OCI-LY3 (cell line): Measurements from ENCODE around the gene MMP14.

Source experiments
- H2AFZ ChIP-seq: fragments of 200-600, 300-600 bp; shearing (Covaris generic); 2 replicates; pipeline ENCODE4 v1.6.0; 2014; ENCODE audit warnings: antibody characterized with exemption, low read depth, low read length
- H3K27ac ChIP-seq: fragments of 200-600, 300-600 bp; sonication (generic); 2 replicates; pipeline ENCODE4 v1.5.1; 2014; ENCODE audit warnings: mild to moderate bottlenecking, low read length, moderate library complexity, mixed read lengths
- H3K27me3 ChIP-seq: fragments of 200-600, 300-600 bp; sonication (generic); 2 replicates; pipeline ENCODE4 v1.6.1; 2014; ENCODE audit warnings: low read depth, low read length, mixed read lengths
- H3K36me3 ChIP-seq: fragments of 200-600, 300-600 bp; sonication (generic); replicated peaks from 2 replicates; pipeline ENCODE3; 2014; ENCODE audit warnings: low read depth, low read length, mixed read lengths
- H3K4me1 ChIP-seq: fragments of 300-600, 200-600 bp; sonication (generic); 2 replicates; pipeline ENCODE4 v1.6.1; 2014; ENCODE audit warnings: low read length, mixed read lengths
- H3K4me2 ChIP-seq: fragments of 200-600, 300-600 bp; sonication (generic); 2 replicates; pipeline ENCODE4 v1.6.1; 2014; ENCODE audit warnings: low read length, mixed read lengths
- H3K4me3 ChIP-seq: fragments of 300-600, 200-600 bp; sonication (generic); 2 replicates; pipeline ENCODE4 v1.5.1; 2014; ENCODE audit warnings: antibody characterized with exemption, mild to moderate bottlenecking, low read length, moderate library complexity
- H3K79me2 ChIP-seq: fragments of 300-600, 200-600 bp; shearing (Covaris generic); 2 replicates; pipeline ENCODE4 v1.6.1; 2014; ENCODE audit warnings: mild to moderate bottlenecking, low read length, mixed read lengths
- H3K9ac ChIP-seq: fragments of 300-600, 200-600 bp; shearing (Covaris generic); 2 replicates; pipeline ENCODE4 v1.6.0; 2014; ENCODE audit warnings: mild to moderate bottlenecking, low read length, moderate library complexity
- H3K9me3 ChIP-seq: fragments of 200-600, 300-600 bp; shearing (Covaris generic); 2 replicates; pipeline ENCODE4 v1.6.1; 2014; ENCODE audit warnings: low read length, mixed read lengths; ENCODE audit not compliant: insufficient read depth
- H4K20me1 ChIP-seq: fragments of 200-600, 300-600 bp; sonication (generic); 2 replicates; pipeline ENCODE4 v1.6.1; 2016; ENCODE audit warnings: low read length, mixed read lengths; ENCODE audit not compliant: insufficient read depth
- CTCF ChIP-seq: fragments of 200-600, 300-600 bp; sonication (generic); IDR thresholded peaks from 2 replicates; pipeline ENCODE4 v1.5.1; 2014; ENCODE audit warnings: antibody characterized with exemption, low read length, low read depth
- EZH2phosphoT487 ChIP-seq: fragments of 200-600 bp; shearing (Covaris generic); IDR thresholded peaks from 2 replicates; pipeline ENCODE4 v1.6.1; 2018; ENCODE audit warnings: antibody characterized with exemption, mixed run types, low read depth

The MMP14 gene

GRCh38 chr14:22829661-22830442 lies 6.5 kb upstream of the MMP14 start, which contains the start of gene MRPL52:
TSS of gene MRPL52 (plus strand) at chr14:22829887. CDS start at chr14:22829913, 26 bp downstream.
- Histone ChIP-seq H3K9me3 (no peaks in the 10 kb centered on the region), H3K27ac (peak within 1 kb of the TSS; percentile 55), H3K27me3 (no peaks in the 10 kb centered on the region), H3K79me2 (peaks cover 16% of the 10 kb centered on the region), H2AFZ (peak within 1 kb of the TSS; percentile 94), H3K36me3 (peaks cover 22% of the 10 kb centered on the region), H4K20me1 (no peaks in the 10 kb centered on the region), H3K9ac (peak within 1 kb of the TSS; percentile 92), H3K4me3 (peak within 1 kb of the TSS; percentile 91), H3K4me2 (peak within 1 kb of the TSS; percentile 93), H3K4me1 (peaks cover 12% of the 10 kb centered on the region; the same call in 1 of the 2 replicates)
- no peak for TF ChIP-seq CTCF
- TF ChIP-seq EZH2phosphoT487 = no peak

DNA sequence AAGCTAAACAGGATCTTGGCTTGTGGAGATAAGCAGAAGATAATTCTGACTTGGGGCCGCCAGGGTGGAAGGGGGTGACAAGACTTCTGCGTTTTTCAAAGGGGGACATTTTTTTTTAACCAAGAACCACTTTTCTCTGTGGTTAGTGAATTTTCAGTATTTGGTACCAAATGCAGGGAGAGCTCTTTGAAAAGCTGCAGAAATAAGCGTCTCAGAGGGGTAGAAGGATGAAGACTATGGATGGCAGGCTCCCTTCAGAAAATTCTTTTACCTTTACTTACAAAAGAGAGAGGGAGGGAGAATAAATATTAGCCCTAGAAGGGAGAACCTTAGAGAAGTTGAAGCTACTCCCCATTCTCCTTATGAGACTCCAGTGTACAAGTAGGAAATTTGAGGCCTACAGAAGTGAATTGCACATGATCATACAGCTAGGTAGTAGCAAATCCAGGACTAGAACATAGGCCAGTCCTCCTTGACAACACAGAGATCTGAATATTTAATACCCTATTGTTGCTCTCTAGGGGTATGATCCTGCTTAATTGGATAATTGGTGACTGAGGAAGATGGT lies 5.9 kb upstream of the MMP14 start:
- H3K4me2 ChIP-seq = peak overlapping the region; percentile 93
- TF ChIP-seq EZH2phosphoT487 (no peak), CTCF (no peak)
- no peak overlapping the region for H2AFZ ChIP-seq
- H3K9me3 ChIP-seq = no peaks in the 10 kb centered on the region
- peak overlapping the region; percentile 92 for H3K9ac ChIP-seq
- peak overlapping the region; percentile 91 for H3K4me3 ChIP-seq
- H3K4me1 ChIP-seq = peaks cover 9% of the 10 kb centered on the region; the same call in 1 of the 2 replicates
- H3K79me2 ChIP-seq = peaks cover 16% of the 10 kb centered on the region
- H3K27me3 ChIP-seq = no peaks in the 10 kb centered on the region
- H3K27ac ChIP-seq = peak overlapping the region; percentile 49; the same call in 1 of the 2 replicates
- peaks cover 26% of the 10 kb centered on the region for H3K36me3 ChIP-seq
- H4K20me1 ChIP-seq = no peaks in the 10 kb centered on the region

- Histone ChIP-seq H3K4me2 (no peak overlapping the region), H3K27me3 (no peaks in the 10 kb centered on the region), H4K20me1 (no peaks in the 10 kb centered on the region), H3K36me3 (peaks cover 26% of the 10 kb centered on the region), H3K9ac (no peak overlapping the region), H2AFZ (no peak overlapping the region), H3K79me2 (peaks cover 8% of the 10 kb centered on the region), H3K9me3 (no peaks in the 10 kb centered on the region), H3K4me1 (peaks cover 4% of the 10 kb centered on the region; the same call in 1 of the 2 replicates), H3K27ac (no peak overlapping the region), H3K4me3 (no peak overlapping the region)
- TF ChIP-seq CTCF (no peak), EZH2phosphoT487 (no peak)
These were observed 880 bp upstream of the MMP14 start for GRCh38 chr14:22835505-22835904.

GRCh38 chr14:22837114-22837749 lies 847 bp downstream of the MMP14 start:
- Histone ChIP-seq H3K27ac (no peak overlapping the region), H3K79me2 (no peaks in the 10 kb centered on the region), H3K9ac (no peak overlapping the region), H3K9me3 (no peaks in the 10 kb centered on the region), H3K4me2 (no peak overlapping the region), H3K36me3 (peaks cover 18% of the 10 kb centered on the region), H3K27me3 (no peaks in the 10 kb centered on the region), H3K4me1 (no peaks in the 10 kb centered on the region), H3K4me3 (no peak overlapping the region), H4K20me1 (no peaks in the 10 kb centered on the region), H2AFZ (no peak overlapping the region)
- no peak for TF ChIP-seq CTCF
- TF ChIP-seq EZH2phosphoT487 = no peak
